HFFc6 (cell line): Measurements from ENCODE around the gene NR2C1. TPM values are rescaled to one million over a fixed set of nuclear protein-coding genes. Genes with fewer than 3 reads are reported as not detected.

Experiments
- DNase-seq: peaks from one replicate; pipeline ENCODE4 v3.0.0-alpha.2; 2018
- H3K27ac Mint-ChIP-seq: 2 replicates; pipeline ENCODE4 v1.8.0; 2020; ENCODE audit warnings: mild to moderate bottlenecking, mixed read lengths
- H3K27me3 Mint-ChIP-seq: 2 replicates; pipeline ENCODE4 v1.8.0; 2021; ENCODE audit warnings: mild to moderate bottlenecking, moderate library complexity, mixed read lengths; ENCODE audit not compliant: insufficient read depth
- H3K36me3 Mint-ChIP-seq: 2 replicates; pipeline ENCODE4 v1.8.0; 2021; ENCODE audit warnings: low read depth, mixed read lengths
- H3K4me1 Mint-ChIP-seq: 2 replicates; pipeline ENCODE4 v1.8.0; 2020; ENCODE audit warnings: low read depth, mixed read lengths
- H3K4me3 Mint-ChIP-seq: 2 replicates; pipeline ENCODE4 v1.8.0; 2020; ENCODE audit warnings: mild to moderate bottlenecking, moderate library complexity, mixed read lengths
- H3K9me3 Mint-ChIP-seq: 2 replicates; pipeline ENCODE4 v1.8.0; 2020; ENCODE audit warnings: mild to moderate bottlenecking, mixed read lengths
- CTCF ChIP-seq: fragments of 200-600 bp; sonication (generic); IDR thresholded peaks from 2 replicates; pipeline ENCODE4 v1.5.0; 2021; ENCODE audit warnings: antibody characterized with exemption, mild to moderate bottlenecking
- total RNA-seq, 6 experiments: library from RNA; stranded (reverse); fragmentation: NEBNext Ultra II Directional; extraction: Animal tissue kit (Norgen Biotek cat#: 25700); gene quantifications; 2 replicates in 1 of 6; 3 replicates in 5 of 6; pipeline ENCODE4 v1.2.3, GENCODE V29; 2021

Gene NR2C1
- total RNA-seq, 6 experiments from 2014 or later, result 15.3 to 25.8 (median 19.7) TPM

GRCh38 chr12:94983321-94983720 is 90.1 kb downstream of the NR2C1 start:
- TF ChIP-seq CTCF, result no peak
- peak overlapping the region; percentile 67; the same call in 1 of the 2 replicates for H3K4me3 Mint-ChIP-seq
- H3K36me3 Mint-ChIP-seq, result peaks cover 41% of the 10 kb centered on the region
- peaks cover 6% of the 10 kb centered on the region; the same call in 1 of the 2 replicates for H3K27me3 Mint-ChIP-seq
- DNase-seq, result no peak
- H3K27ac Mint-ChIP-seq, result peak overlapping the region; percentile 99
- peaks cover 39% of the 10 kb centered on the region for H3K4me1 Mint-ChIP-seq
- H3K9me3 Mint-ChIP-seq, result no peaks in the 10 kb centered on the region

GRCh38 chr12:94982456-94982855 is 91.0 kb downstream of the NR2C1 start:
- Mint-ChIP-seq H3K9me3 (no peaks in the 10 kb centered on the region), H3K36me3 (peaks cover 33% of the 10 kb centered on the region), H3K27me3 (peaks cover 6% of the 10 kb centered on the region; the same call in 1 of the 2 replicates), H3K4me1 (peaks cover 31% of the 10 kb centered on the region), H3K4me3 (no peak overlapping the region), H3K27ac (peak overlapping the region; percentile 99; the same call in 1 of the 2 replicates)
- no peak for DNase-seq
- TF ChIP-seq CTCF, result no peak

DNA sequence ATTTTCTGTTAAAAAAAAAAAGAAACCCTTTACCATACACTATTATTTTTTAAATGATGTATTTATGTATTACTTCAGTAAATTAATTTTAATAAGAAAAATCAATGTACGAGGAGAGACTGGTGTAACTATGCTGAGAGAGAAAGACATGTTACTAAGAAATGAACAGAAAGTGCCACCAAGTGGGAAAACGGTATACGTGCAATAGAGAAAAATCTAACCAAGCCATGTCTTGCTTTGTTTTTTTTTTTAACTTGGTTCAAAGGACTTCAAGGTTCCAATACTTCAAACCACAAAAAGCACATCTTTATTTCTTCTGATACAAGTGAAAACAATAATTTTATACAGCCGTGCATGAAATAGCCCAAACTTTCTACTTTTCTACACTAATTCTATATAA is 92.8 kb downstream of the NR2C1 start:
- no peak for DNase-seq

GRCh38 chr12:94979941-94980340 is 93.5 kb downstream of the NR2C1 start:
- no peak overlapping the region for H3K27ac Mint-ChIP-seq
- peaks cover 31% of the 10 kb centered on the region for H3K4me1 Mint-ChIP-seq
- H3K9me3 Mint-ChIP-seq, result no peaks in the 10 kb centered on the region
- peaks cover 6% of the 10 kb centered on the region; the same call in 1 of the 2 replicates for H3K27me3 Mint-ChIP-seq
- no peak for DNase-seq
- peaks cover 21% of the 10 kb centered on the region for H3K36me3 Mint-ChIP-seq
- no peak for TF ChIP-seq CTCF
- no peak overlapping the region for H3K4me3 Mint-ChIP-seq

More for the DNA sequence above, 92.8 kb downstream of the NR2C1 start:
- Mint-ChIP-seq H3K9me3 (no peaks in the 10 kb centered on the region), H3K27me3 (peaks cover 6% of the 10 kb centered on the region; the same call in 1 of the 2 replicates), H3K27ac (no peak overlapping the region), H3K4me3 (no peak overlapping the region), H3K4me1 (peaks cover 31% of the 10 kb centered on the region), H3K36me3 (peaks cover 21% of the 10 kb centered on the region)
- peak; percentile 55 for TF ChIP-seq CTCF

GRCh38 chr12:94977766-94978468 is 95.5 kb downstream of the NR2C1 start:
- no peaks in the 10 kb centered on the region for H3K9me3 Mint-ChIP-seq
- peaks cover 28% of the 10 kb centered on the region for H3K4me1 Mint-ChIP-seq
- no peak for TF ChIP-seq CTCF
- H3K36me3 Mint-ChIP-seq, result peaks cover 24% of the 10 kb centered on the region
- no peaks in the 10 kb centered on the region; the same call in 1 of the 2 replicates for H3K27me3 Mint-ChIP-seq
- no peak overlapping the region for H3K4me3 Mint-ChIP-seq
- DNase-seq, result no peak
- no peak overlapping the region for H3K27ac Mint-ChIP-seq
